Stimulated activated CD8-positive, alpha-beta memory T cell treated with anti-CD3 and anti-CD28 coated beads, Interleukin-12 subunit alpha, Interleukin-12 subunit beta, amount 100 ng/mL, for 1 hour (primary cell): ENCODE data around the gene SLC4A4.

Source experiments
- DNase-seq: peaks from one replicate; pipeline ENCODE4 v3.0.0-alpha.2; 2020; ENCODE audit warnings: low read depth

The SLC4A4 gene

DNA sequence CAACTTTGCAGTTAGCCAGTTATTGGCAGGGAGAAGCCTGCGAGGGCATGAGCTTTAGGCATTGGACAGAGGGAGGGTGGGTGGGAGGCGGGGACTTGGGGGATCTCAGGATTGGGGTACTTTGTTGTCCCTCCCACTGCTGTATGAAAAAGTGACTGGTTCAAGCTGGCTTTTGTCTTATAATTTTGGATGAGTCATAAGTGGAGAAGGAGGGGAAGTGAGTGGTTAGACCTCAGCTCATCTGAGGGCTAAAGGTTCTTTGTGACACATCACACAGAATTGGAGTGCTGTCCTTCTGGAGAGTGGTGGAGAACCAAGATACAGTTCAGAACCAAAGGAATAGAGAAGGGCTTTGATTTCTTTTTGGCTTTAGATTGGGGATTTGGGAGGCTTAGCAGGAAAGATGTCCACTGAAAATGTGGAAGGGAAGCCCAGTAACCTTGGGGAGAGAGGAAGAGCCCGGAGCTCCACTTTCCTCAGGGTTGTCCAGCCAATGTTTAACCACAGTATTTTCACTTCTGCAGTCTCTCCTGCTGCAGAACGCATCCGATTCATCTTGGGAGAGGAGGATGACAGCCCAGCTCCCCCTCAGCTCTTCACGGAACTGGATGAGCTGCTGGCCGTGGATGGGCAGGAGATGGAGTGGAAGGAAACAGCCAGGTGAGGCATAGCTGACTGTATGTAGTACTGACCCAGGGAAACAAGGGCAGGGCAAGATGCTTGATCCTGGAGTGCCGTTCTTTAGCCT lies at the start of gene SLC4A4:
Gene SLC4A4 (plus strand): TSS at position 175 of the 748 bp plus-strand sequence.
- no peak for DNase-seq

DNA sequence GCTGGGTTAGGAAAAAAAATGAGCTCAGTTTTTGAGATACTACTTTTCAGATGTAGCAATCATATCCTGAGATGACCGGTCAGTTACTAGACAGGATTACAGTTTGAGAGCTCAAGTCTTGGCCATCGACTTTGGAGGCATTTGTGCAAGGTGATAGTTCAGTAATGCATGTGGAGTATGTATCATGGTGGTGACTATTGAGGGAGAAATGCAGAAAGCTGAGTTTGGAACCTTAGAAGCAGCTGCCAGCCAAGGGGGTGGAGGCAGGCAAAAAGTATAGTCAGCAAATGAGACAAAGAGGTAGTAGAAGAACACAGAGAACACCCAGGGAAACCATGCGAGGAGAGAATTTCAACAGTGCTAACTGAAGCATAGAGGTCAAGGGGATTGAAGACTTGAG lies 48.7 kb upstream of the SLC4A4 start:
- no peak for DNase-seq

DNA sequence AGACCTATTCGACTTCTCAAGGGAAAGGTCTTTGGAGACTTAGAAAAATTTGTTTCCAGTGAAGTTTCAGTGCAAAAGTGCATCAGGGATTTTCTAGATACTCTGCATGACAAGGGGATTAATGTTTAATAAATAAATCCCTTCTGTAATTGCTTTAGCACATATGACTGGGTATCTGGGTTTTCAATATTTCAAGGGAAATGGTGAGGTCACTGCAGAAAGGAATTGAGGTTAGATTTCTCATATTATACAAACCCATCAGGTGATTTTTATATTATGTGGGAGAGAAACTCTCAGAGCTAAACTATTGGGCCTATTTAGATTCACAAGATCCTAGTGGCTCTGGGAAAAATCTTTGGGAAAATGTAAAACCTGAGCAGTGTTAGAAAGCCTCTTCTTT lies 48.3 kb upstream of the SLC4A4 start:
- no peak for DNase-seq

DNA sequence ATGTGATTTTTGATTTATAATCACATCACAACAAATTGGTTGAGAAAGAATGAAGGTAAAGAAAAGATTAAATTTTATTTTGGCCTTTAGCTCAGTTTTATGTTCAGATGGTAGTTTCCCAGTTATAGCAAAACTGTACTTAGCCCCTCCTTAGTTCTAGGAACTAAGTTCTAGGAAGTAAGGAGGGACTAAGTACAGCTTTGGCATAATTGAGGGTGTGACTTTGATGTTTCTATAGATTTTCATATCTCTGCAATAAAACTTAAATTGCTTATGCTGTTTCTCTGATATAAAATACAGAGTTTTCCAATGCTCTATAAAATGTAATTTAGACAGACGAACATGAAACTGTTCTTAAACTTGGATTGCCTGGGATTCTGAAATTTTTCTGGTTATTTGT lies 46.6 kb upstream of the SLC4A4 start:
- no peak for DNase-seq

DNA sequence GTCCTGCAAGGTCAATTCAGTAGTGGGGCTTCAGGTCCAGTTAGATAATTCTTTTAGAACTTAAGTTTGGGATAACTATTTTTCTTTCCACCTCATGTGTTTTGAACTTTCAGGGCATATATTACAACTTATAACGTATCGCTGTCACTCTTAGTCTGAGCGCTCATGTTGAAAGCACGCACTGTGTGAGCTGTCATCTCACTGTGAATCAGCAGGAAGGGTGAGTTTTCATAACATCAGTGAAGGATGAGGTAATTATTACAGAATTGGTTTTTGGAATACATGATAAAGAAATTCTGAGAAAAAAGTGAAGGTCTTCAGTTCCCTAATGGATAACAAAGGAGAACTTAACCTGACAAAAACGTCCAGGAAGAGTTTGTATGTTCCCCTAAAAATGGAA lies 45.1 kb upstream of the SLC4A4 start:
- DNase-seq = no peak

DNA sequence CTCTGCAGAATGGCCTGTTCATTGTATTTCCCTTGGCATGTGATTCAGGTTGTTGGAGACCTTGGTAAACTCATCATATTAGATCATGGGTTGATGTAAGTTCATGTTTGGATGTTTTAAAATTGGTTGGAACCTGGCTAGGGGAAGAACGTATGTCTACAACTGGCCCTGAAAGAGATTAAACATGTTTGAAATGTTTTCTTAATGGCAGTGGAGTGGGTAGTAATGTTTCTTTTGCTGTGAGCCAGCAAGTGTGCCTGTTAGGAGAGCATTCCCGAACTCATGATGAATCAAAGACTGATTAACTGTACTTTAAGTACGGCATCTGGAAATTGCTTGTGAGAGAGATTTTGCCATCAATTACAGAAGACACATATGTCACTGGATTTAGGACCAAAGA lies 44.5 kb upstream of the SLC4A4 start:
- DNase-seq = no peak

DNA sequence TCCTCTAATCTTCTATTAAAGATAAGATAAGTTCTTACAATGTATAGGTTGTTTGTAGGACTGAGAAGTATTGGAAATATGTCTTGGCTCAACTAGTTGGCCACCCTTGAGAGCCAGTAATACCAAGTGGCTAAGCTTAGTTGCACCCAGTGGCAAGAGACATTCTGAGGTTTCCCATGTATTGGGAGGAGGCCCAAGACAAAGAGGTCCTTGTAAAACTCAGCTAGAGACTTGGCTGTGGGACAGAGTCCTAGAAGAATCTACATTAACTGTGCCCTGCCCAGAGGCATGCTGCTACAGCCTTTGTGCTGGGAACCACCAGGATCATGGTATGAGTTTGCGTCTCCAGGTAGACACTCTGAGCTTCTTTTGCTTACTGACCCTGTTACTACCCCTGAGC lies 41.9 kb upstream of the SLC4A4 start:
- DNase-seq = no peak

DNA sequence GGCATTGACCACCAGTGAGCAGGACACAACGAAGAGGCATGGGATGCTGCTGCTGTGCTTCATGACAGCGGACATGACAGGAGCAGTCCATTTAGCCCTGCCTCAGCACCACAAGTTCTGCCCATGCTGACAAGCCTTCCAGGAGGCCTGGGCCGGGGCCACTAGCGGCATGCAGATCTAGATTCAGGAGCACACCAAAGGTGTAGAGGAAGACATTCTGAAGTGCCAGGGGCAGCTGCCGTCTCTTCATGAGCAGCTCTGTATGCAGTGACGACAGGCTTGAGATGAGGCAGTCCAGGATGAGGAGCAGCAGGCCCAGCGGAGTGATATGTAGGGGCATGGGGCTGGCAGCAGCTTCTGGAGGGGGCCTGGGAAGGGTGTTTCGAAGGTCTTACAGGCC lies 38.5 kb upstream of the SLC4A4 start:
- no peak for DNase-seq

DNA sequence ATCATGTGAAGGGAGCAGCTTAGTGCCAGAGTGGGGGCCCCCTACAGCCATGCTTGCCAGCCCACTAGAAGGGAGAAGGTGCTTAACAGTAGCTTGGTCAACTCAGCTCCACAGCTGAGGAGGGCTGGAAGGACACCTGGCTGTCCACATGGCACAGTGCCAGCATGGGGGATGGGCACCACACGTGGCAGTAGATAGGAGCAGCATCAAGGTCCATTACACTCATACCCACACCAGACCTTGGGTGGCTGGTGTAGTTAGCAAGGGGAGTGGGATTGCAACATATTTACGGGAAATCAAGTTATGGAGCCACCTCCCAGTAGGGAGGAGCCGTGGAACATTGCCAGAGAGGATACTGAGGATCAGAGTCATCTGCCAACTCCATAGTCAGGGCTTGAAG lies 37.9 kb upstream of the SLC4A4 start:
- no peak for DNase-seq

DNA sequence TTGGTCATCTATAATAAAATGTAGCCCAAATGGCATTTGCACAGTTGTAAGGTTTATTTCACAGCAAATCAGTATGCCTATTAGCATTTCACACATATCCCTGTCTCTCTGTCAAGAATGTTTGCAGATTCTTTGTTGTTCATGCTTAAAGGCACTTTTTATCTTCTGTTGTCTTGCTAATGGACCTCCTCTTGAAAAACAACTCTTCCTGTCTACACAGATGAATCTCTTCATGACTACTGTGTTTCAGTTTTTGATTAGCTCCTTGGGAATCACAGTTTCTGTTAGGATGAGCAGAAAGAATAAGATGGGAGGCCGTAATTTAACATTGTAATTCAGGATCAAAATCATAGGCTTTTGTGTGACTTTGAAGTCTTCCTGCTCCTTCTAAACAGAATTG lies 35.5 kb upstream of the SLC4A4 start:
- no peak for DNase-seq

DNA sequence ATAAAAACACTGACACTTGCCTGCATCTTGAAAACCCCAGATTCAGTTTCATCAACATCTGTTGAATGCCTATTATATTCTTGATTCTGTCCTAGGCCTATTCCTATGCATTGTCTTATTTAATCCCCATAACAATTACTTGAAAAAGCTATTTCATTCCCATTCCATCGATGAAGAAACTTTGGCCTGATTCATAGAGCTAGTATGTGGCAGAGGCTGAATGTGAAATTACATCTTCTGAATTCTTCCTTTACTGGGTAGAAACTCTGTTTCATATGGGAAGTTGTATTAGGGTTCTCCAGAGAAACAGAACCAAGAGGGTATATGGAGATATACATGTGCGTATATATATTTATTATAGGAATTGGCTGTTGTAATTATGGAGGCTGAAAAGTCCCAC lies 35.0 kb upstream of the SLC4A4 start:
- no peak for DNase-seq

DNA sequence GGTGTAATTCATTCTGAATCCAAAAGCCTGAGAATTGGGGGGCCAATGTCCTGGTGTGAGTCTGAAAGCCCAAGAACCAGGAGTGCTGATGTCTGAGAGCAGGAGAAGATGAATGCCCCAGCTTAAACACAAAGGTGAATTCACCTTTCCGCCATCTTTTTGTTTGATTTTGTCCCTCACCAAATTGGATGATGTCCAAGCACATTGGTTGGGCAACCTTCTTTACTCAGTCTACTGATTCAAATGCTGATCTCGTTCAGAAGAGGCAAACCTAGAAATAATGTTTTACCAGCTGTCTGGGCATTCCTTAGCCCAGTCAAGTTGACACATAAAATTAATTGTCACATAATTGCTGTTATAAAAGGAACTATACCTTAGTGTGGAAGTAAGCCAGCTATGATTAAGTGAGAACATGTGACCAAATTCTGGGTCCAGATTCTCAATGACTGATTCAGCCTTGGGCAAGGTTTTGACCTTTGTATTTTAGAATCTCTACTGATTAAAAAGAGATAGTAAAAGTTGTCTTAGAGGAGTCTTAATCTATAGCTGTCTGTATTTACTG lies 34.5 kb upstream of the SLC4A4 start:
- no peak for DNase-seq

DNA sequence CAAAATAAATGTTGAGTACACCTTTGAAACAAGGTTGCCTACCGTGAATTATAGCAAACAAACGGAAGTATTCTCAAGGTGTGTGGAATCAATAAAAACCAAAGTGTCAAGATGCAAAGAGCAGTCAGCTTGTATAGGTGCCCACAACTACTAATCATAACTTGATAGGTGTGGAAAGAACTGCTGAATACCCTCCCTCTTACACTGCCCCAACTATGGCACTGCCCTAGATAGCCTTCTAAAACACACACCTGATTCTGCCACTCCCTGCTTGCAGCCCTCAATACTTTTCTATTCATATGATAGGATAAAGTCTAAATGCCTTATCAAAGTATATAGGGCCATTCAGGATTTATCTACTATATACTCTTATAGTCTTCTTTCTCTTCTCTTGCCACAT lies 31.1 kb upstream of the SLC4A4 start:
- DNase-seq = no peak

DNA sequence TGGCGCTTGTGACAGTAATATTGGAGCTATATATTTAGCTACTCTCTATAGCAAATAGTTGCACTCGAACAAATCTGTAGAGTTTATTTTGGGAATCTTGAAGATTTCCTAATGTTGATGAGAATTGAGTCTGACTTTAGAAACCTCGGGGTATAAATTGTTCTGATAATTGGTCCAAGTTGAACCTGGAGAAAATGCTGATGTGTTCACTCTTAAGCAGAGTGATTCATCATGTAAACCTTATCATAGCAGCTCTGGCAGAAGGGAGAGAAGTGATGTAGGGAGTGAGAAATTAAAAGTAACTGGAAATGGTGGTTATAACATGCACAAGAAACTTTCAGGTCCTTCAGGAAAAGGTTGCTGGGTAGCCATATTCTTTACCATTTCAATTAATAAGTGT lies 16.4 kb upstream of the SLC4A4 start:
- no peak for DNase-seq

DNA sequence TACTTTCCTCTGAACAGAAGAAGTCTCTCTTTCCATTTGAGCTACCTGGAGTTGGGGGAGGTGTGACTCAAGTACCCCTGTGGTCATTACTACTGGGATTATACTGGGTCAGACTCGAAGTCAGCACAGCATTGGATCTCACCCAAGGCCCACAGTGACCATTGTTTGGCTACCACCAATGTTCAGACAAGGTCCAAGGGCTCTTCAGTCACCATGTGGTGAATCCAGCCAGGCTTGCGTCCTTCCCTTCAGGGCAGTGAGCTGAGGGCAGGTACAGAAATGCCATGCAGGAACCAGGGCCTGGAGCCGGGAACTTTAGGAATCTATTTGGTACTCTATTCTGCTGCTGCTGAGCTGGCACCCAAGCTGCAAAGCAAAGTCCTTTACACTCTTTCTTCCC lies 5.5 kb upstream of the SLC4A4 start:
- no peak for DNase-seq

DNA sequence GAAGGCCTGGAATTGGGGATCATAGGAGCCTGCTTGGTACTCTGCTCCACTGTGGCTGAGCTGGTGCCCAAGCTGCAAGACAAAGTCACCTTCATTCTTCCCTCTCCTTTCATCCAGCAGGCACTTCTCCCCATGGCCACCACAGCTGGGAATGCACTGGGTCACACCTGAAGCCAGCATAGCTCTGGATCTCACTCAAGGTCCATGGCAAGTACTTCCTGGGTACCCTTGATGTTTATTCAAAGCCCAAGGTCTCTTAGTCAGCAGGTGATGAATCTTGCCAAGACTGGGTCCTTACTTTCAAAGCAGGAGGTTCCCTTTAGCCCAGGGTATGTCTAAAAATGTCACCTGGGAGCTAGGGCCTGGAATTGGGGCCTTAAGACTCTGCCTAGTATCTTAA lies 4.9 kb upstream of the SLC4A4 start:
- DNase-seq = no peak

DNA sequence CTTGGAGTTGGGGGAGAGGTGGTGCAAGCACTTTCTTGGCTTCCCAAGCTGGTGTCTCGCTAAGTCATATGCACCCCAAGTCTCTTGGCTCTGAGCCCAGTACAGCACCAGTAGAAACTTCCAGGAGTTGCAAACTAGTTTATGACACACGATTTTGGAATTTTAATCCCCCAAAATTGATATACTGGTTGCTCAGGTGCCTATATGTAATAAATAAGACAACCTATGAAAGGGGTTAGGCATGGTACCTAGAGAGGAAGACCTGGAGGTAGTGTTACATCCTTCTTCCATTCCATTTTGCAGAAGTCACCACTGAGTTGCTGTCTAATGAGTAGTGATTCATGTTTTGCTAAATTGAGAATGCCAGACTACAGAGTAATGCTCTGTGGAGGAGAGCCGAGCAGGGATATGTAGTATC lies 4.3 kb upstream of the SLC4A4 start:
- no peak for DNase-seq

DNA sequence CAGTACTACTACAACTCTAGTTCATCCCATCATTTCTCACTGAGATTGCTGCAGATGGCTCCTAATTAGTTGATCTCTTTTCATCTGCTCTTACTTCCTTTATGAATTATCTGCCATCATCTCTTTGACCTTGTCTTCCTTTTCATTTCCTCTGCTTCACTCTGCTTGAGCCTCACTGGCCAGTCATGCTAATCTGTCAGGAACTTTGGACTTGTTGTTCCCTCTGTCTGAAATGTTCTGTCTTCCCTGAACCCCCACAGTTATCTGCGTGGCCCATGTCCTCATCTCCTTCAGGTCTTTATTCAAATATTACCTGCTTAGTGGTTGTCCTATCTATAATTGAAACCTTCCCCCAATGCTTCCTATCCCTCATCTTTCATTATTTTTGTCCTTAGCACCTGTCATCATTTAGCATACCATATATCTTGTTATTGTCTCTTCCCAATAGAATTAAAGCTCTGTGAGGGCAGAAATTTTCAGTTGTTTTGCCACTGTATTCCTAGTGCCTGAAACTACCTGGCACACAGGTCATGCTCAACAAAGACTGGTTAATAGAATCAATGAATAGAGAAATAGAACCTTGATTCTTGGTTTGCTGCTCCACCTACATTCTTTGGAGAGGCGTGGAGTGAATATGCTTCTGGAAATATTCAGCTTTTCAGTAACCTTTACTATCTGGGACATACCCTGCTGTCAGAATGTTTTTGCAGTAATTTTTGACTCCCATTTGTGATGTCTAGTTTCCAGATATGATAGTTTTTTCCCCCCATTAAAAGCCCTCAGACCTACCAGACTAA lies 5.0 kb downstream of the SLC4A4 start:
- DNase-seq = no peak

DNA sequence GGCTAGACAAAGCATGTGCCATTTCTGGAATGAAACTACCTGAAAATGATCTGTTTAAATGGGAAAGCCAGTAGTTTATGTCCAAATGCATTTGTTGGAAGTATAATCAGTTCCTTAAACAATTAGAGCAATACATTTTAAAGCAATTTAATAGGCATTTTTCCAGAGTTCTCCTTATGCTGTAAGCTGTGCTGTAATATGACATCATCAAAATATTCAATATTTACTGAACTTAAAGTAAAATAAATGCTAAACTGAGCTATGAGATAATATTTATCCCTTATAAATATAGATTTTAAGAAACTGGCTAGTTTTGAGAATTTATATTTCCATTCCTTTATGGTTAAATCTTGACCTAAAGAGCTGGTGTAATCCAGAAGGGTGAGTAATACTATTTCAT lies 7.9 kb downstream of the SLC4A4 start:
- no peak for DNase-seq

DNA sequence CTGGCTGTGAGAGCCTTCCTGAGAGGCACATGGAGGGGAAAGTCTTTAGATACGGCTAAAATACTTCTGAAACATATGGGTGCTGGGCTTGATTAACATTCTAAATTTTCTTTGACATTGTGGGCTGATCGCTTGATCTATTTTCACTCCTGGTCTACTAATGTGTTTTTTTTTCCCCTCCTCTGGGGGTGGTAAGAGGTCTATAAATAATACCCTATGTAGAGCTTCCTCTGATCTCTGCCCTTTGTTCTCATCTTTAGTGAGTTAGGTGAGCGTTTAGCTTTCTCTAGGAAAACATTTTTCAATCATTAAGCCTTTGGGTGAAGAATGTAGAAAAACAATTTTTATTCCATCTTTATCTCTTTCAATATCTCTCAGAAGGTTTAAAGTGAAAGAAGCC lies 9.8 kb downstream of the SLC4A4 start:
- DNase-seq = no peak

DNA sequence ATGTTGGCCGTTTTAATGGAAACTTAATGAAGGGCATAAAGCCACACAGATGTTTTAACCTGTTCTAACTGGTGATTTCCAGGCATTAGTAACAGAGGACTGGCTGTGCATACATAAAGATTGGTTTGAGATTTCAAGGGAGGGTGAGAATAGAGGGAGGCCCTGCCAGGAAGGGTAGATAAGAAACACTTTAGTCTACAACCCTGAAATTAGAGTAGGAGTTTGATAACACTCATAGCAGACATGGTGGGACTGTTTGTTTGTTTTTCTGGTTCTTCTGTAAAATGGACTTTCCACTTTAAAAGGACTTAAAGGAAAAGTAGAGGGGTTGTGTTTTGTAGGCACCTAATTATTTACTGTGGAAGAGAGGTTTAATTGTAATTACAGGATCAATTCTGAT lies 16.2 kb downstream of the SLC4A4 start:
- no peak for DNase-seq

DNA sequence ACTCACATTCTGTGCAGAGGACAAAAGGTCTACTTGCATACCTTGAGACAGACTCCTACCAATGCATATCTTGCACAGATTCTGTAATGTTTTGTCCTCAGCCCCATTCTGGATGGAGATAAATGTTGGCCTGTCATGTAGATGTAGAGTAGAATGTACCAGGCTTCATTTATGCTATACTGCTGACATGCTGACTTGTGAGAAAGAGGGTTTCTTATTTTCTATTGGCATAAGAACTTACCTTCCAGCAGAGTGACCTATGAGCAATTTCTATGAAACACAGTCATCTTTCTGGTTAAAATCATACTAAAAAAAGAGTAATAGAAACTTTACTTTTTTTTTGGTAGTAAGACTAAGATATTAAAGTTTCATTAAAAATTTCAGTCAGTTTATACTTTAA lies 17.2 kb downstream of the SLC4A4 start:
- DNase-seq = no peak

DNA sequence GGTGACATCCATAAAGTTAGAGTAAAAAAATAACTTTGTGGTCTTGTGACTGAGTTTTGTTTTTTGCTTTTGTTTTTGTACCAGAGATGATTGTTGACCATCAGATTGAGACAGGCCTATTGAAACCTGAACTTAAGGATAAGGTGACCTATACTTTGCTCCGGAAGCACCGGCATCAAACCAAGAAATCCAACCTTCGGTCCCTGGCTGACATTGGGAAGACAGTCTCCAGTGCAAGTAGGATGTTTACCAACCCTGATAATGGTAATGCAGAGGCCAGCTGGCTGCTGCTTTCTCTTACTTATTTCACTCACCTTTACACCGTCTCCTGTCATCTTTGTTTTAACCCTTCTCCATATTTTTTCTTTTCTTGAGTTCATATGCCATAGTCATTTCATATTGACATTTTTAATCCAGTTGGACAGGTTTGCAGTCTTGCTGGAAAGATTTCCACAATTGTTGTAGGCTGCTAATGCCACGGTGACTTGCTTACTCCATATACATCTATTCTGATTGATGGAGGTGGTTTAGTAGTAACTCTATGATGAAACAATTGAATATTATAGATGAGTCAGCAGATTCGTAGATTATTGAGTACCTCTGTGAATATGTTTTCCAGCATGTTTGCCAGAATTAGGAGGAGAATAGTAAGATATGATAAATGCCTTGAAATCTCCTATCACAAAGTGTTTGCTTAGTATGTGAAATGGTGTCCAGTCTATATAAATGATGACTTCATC lies 18.3 kb downstream of the SLC4A4 start:
- DNase-seq = no peak
